ENCODE measurements around the gene MORF4L1.
"Not testable (repeated sequence)": the region's sequence is repeated elsewhere in the genome, so short reads cannot be mapped to it uniquely, and the experiment has no call there.

MORF4L1 gene

GRCh38 chr15:78925076-78925624 lies 52.5 kb downstream of the MORF4L1 start:
- DNase-seq (ENCODE audit: low spot score): no peak

- DNase-seq (ENCODE audit: low spot score): no peak
Observed at GRCh38 chr15:78925956-78926743, 53.5 kb downstream of the MORF4L1 start.

- DNase-seq (ENCODE audit: low spot score): no peak
Observed at GRCh38 chr15:78927077-78927790, 54.5 kb downstream of the MORF4L1 start.

- not testable (repeated sequence) for DNase-seq (ENCODE audit: low spot score)
Observed at GRCh38 chr15:78928176-78928575, 55.5 kb downstream of the MORF4L1 start.

GRCh38 chr15:78928616-78929093 lies 56.0 kb downstream of the MORF4L1 start:
- DNase-seq (ENCODE audit: low spot score): no peak

GRCh38 chr15:78929536-78930264 lies 57.0 kb downstream of the MORF4L1 start:
- DNase-seq (ENCODE audit: low spot score): no peak

- peak; percentile 54 for DNase-seq (ENCODE audit: low spot score)
Observed at GRCh38 chr15:78930577-78931388, 58.1 kb downstream of the MORF4L1 start.

- DNase-seq (ENCODE audit: low spot score): no peak
Observed at GRCh38 chr15:78931439-78932257, 59.0 kb downstream of the MORF4L1 start.

- DNase-seq (ENCODE audit: low spot score): no peak
Observed at GRCh38 chr15:78932258-78932808, 59.6 kb downstream of the MORF4L1 start.

GRCh38 chr15:78933187-78933822 lies 60.6 kb downstream of the MORF4L1 start:
- no peak for DNase-seq (ENCODE audit: low spot score)

GRCh38 chr15:78933823-78934654 lies 61.3 kb downstream of the MORF4L1 start:
- DNase-seq (ENCODE audit: low spot score): no peak

GRCh38 chr15:78934655-78935023 lies 61.9 kb downstream of the MORF4L1 start:
- DNase-seq (ENCODE audit: low spot score): no peak

GRCh38 chr15:78937132-78937739 lies 64.5 kb downstream of the MORF4L1 start:
- DNase-seq (ENCODE audit: low spot score): no peak

GRCh38 chr15:78938658-78939488 lies 66.2 kb downstream of the MORF4L1 start:
- no peak for DNase-seq (ENCODE audit: low spot score)

GRCh38 chr15:78942741-78943140 lies 70.1 kb downstream of the MORF4L1 start:
- no peak for DNase-seq (ENCODE audit: low spot score)

- no peak for DNase-seq (ENCODE audit: low spot score)
Observed at GRCh38 chr15:78943692-78944091, 71.0 kb downstream of the MORF4L1 start.

GRCh38 chr15:78944202-78944625 lies 71.5 kb downstream of the MORF4L1 start:
- no peak for DNase-seq (ENCODE audit: low spot score)

Data from SK-N-DZ (cell line).